ENCODE data around the gene NGFR. TPM values are rescaled to one million over a fixed set of nuclear protein-coding genes. Genes with fewer than 3 reads are reported as not detected.

Gene NGFR
- total RNA-seq, 1 experiment from 2014 or later: 0.11 TPM

DNA sequence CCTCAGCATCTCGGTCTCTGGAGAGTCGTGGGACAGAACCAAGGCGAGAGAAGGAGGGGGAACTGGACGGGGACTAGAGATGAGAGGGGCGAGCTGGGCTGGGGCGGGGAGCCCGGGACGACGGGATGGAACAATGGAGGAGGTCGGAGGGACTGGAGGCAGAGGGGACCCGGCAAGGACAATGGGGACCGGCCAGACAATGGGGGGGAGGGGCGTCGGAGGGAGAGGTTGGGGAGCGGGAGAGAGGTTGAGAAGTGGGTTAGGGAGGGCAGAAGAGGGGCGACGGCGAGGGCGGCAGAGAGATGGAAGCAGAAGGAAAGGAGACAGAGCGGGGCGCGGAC, 719 bp downstream of the NGFR start:
- Histone ChIP-seq H3F3A (ENCODE audit: insufficient read depth, low read depth) (no peaks in the 10 kb centered on the region), H2AFZ (no peak overlapping the region), H3K4me3 (no peak overlapping the region), H3K36me3 (ENCODE audit: low read depth) (no peaks in the 10 kb centered on the region), H3K9me3 (ENCODE audit: insufficient read depth, low read depth) (no peaks in the 10 kb centered on the region), H3K4me1 (replicated peaks; ENCODE audit: insufficient read depth) (no peaks in the 10 kb centered on the region), H3K27me3 (ENCODE audit: insufficient read depth, low read depth) (peaks cover 57% of the 10 kb centered on the region), H3K27ac (no peak overlapping the region), H3K9me2 (ENCODE audit: insufficient read depth) (no peaks in the 10 kb centered on the region), H4K20me1 (ENCODE audit: insufficient read depth) (no peaks in the 10 kb centered on the region), H3K4me2 (no peak overlapping the region), H3K79me2 (ENCODE audit: low read depth) (no peaks in the 10 kb centered on the region)
- POLR2A ChIA-PET (ENCODE audit: unreplicated experiment): no interaction called here
- no TSS peak for BruUV-seq (replicated peaks)
- no peak for DNase-seq
- TF ChIP-seq EZH2 (IDR thresholded peaks at IDR 0.05; ENCODE audit: low read depth): no peak
- TF ChIP-seq, protein P1, sequence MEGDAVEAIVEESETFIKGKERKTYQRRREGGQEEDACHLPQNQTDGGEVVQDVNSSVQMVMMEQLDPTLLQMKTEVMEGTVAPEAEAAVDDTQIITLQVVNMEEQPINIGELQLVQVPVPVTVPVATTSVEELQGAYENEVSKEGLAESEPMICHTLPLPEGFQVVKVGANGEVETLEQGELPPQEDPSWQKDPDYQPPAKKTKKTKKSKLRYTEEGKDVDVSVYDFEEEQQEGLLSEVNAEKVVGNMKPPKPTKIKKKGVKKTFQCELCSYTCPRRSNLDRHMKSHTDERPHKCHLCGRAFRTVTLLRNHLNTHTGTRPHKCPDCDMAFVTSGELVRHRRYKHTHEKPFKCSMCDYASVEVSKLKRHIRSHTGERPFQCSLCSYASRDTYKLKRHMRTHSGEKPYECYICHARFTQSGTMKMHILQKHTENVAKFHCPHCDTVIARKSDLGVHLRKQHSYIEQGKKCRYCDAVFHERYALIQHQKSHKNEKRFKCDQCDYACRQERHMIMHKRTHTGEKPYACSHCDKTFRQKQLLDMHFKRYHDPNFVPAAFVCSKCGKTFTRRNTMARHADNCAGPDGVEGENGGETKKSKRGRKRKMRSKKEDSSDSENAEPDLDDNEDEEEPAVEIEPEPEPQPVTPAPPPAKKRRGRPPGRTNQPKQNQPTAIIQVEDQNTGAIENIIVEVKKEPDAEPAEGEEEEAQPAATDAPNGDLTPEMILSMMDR (conservative IDR thresholded peaks at IDR 0.05): no peak
- CTCF ChIA-PET: interaction anchor here (0.7 kb wide), 1 partner anchor 34 kb away, joined by 3 read pairs; no protein-coding TSS in a partner anchor
- intact Hi-C loops (cut with micrococcal nuclease; ENCODE audit: unreplicated experiment): loop anchor here (2.0 kb wide), 1 partner anchor 53 kb away; no protein-coding TSS in a partner anchor

GRCh38 chr17:49496183-49496866, 1.2 kb downstream of the NGFR start:
- H2AFZ ChIP-seq: no peak overlapping the region

DNA sequence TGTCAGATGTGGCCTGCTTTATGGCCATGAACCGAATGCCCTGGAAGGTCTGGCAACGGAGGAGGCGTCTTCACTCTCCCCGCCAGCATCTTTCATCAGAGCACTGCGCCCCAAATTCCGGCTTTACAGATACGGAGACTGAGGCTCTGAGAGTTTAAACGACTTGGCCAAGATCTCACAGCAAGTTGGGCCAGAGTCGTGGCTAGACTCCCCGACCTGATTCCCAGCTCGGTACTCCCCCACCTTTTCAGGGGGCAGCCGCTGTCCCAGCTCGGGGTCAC, 1.7 kb downstream of the NGFR start:
- H4K20me1 ChIP-seq (ENCODE audit: insufficient read depth): no peaks in the 10 kb centered on the region
- H3K4me3 ChIP-seq: no peak overlapping the region
- no TSS peak for BruUV-seq (replicated peaks)
- no peaks in the 10 kb centered on the region for H3K9me3 ChIP-seq (ENCODE audit: insufficient read depth, low read depth)
- H2AFZ ChIP-seq: no peak overlapping the region
- H3K79me2 ChIP-seq (ENCODE audit: low read depth): no peaks in the 10 kb centered on the region
- no peak overlapping the region for H3K4me2 ChIP-seq
- no peaks in the 10 kb centered on the region for H3K4me1 ChIP-seq (replicated peaks; ENCODE audit: insufficient read depth)
- H3K27ac ChIP-seq: no peak overlapping the region
- no peaks in the 10 kb centered on the region for H3K36me3 ChIP-seq (ENCODE audit: low read depth)
- peaks cover 50% of the 10 kb centered on the region for H3K27me3 ChIP-seq (ENCODE audit: insufficient read depth, low read depth)
- DNase-seq: no peak
- intact Hi-C loops (cut with micrococcal nuclease; ENCODE audit: unreplicated experiment): loop anchor here (2.0 kb wide), 1 partner anchor 52 kb away; no protein-coding TSS in a partner anchor
- no peaks in the 10 kb centered on the region for H3F3A ChIP-seq (ENCODE audit: insufficient read depth, low read depth)
- CTCF ChIA-PET: interaction anchor here (0.5 to 0.7 kb wide), 3 partner anchors 61 to 161 kb away, joined by 3 to 6 read pairs (median 3); no protein-coding TSS in a partner anchor
- TF ChIP-seq, protein P1 (conservative IDR thresholded peaks at IDR 0.05): no peak
- TF ChIP-seq EZH2 (IDR thresholded peaks at IDR 0.05; ENCODE audit: low read depth): no peak
- no peaks in the 10 kb centered on the region for H3K9me2 ChIP-seq (ENCODE audit: insufficient read depth)
- POLR2A ChIA-PET (ENCODE audit: unreplicated experiment): no interaction called here

More at GRCh38 chr17:49496183-49496866, 1.2 kb downstream of the NGFR start:
- intact Hi-C loops (cut with micrococcal nuclease; ENCODE audit: unreplicated experiment): loop anchor here (2.0 kb wide), 1 partner anchor 52 kb away; no protein-coding TSS in a partner anchor
- TF ChIP-seq, protein P1 (conservative IDR thresholded peaks at IDR 0.05): 0 out of 2 replicates have a peak, but pooled peaks have one; percentile 24
- no peak for TF ChIP-seq EZH2 (IDR thresholded peaks at IDR 0.05; ENCODE audit: low read depth)
- no peak overlapping the region for H3K27ac ChIP-seq
- no peaks in the 10 kb centered on the region for H3K79me2 ChIP-seq (ENCODE audit: low read depth)
- BruUV-seq (replicated peaks): no TSS peak
- no peaks in the 10 kb centered on the region for H4K20me1 ChIP-seq (ENCODE audit: insufficient read depth)
- H3K4me2 ChIP-seq: no peak overlapping the region
- peaks cover 53% of the 10 kb centered on the region for H3K27me3 ChIP-seq (ENCODE audit: insufficient read depth, low read depth)
- H3K36me3 ChIP-seq (ENCODE audit: low read depth): no peaks in the 10 kb centered on the region
- CTCF ChIA-PET: interaction anchor here (0.5 to 0.7 kb wide), 4 partner anchors 33 to 160 kb away, joined by 3 to 6 read pairs (median 3); no protein-coding TSS in a partner anchor
- H3K9me2 ChIP-seq (ENCODE audit: insufficient read depth): no peaks in the 10 kb centered on the region
- H3F3A ChIP-seq (ENCODE audit: insufficient read depth, low read depth): no peaks in the 10 kb centered on the region
- H3K9me3 ChIP-seq (ENCODE audit: insufficient read depth, low read depth): no peaks in the 10 kb centered on the region
- DNase-seq: peak in 1 of 2 experiments; percentile 63
- H3K4me1 ChIP-seq (replicated peaks; ENCODE audit: insufficient read depth): no peaks in the 10 kb centered on the region
- H3K4me3 ChIP-seq: no peak overlapping the region
- POLR2A ChIA-PET (ENCODE audit: unreplicated experiment): no interaction called here
